ENCODE results near the gene GNPTG. TPM values are rescaled to one million over a fixed set of nuclear protein-coding genes. Genes with fewer than 3 reads are reported as not detected.

Gene GNPTG
- total RNA-seq, 4 donors from 2014 or later: 53.7 to 84.0 (median 69.5) TPM

DNA sequence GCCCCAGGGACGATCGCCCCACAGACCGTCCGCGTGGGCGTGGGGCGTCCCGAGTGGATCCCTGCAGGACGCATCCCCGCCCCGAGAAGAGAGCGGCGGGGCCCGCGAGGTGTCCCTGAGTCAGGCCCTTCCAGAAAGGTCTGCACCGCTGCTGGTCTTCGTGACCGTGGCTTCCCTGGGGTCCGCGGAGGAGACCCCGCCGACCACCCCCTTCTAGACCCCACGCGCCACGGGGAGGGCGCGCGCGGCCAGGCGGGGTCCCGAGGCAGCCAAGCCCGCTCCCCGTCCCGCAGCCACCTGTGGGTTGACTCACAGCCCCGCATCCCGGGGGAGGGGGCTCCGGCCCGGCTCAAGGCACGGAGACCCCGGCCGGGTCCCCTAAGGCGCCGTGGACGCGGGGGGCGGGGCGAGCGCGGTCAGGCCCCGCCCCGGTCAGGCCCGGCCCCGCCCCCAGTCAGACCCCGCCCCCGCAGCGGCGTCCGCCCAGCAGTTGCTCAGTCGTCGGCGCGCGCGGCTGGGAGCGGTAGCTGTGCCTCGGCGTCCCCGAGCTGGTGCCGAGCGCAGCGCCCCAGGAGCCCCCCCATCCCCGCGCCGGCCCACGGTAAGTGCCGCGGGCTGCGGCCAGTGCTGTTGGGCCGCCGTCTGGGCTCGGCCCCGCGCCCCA, 18.4 kb upstream of the GNPTG start, which contains the start of gene BAIAP3:
Gene BAIAP3 (plus strand): TSS at position 497 of the 664 bp plus-strand sequence. CDS start 4,905 bp downstream, outside the sequence.
- no peak within 1 kb of the TSS for H3K27ac ChIP-seq
- DNase-seq (ENCODE audit: low spot score in 2 of 2): no peak
- WGBS: 2% methylated on average over 8 of the region's 83 CpGs
- H3K4me1 ChIP-seq: peaks cover 35% of the 10 kb centered on the region
- H3K9me3 ChIP-seq: no peaks in the 10 kb centered on the region
- H3K36me3 ChIP-seq: no peaks in the 10 kb centered on the region
- TF ChIP-seq, protein P1, sequence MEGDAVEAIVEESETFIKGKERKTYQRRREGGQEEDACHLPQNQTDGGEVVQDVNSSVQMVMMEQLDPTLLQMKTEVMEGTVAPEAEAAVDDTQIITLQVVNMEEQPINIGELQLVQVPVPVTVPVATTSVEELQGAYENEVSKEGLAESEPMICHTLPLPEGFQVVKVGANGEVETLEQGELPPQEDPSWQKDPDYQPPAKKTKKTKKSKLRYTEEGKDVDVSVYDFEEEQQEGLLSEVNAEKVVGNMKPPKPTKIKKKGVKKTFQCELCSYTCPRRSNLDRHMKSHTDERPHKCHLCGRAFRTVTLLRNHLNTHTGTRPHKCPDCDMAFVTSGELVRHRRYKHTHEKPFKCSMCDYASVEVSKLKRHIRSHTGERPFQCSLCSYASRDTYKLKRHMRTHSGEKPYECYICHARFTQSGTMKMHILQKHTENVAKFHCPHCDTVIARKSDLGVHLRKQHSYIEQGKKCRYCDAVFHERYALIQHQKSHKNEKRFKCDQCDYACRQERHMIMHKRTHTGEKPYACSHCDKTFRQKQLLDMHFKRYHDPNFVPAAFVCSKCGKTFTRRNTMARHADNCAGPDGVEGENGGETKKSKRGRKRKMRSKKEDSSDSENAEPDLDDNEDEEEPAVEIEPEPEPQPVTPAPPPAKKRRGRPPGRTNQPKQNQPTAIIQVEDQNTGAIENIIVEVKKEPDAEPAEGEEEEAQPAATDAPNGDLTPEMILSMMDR (IDR thresholded peaks at IDR 0.05): no peak
- TF ChIP-seq POLR2A (IDR thresholded peaks at IDR 0.05) (no peak), EP300 (IDR thresholded peaks at IDR 0.05) (no peak)
- H3K4me3 ChIP-seq: peak within 1 kb of the TSS; percentile 47
- peaks cover 80% of the 10 kb centered on the region for H3K27me3 ChIP-seq

DNA sequence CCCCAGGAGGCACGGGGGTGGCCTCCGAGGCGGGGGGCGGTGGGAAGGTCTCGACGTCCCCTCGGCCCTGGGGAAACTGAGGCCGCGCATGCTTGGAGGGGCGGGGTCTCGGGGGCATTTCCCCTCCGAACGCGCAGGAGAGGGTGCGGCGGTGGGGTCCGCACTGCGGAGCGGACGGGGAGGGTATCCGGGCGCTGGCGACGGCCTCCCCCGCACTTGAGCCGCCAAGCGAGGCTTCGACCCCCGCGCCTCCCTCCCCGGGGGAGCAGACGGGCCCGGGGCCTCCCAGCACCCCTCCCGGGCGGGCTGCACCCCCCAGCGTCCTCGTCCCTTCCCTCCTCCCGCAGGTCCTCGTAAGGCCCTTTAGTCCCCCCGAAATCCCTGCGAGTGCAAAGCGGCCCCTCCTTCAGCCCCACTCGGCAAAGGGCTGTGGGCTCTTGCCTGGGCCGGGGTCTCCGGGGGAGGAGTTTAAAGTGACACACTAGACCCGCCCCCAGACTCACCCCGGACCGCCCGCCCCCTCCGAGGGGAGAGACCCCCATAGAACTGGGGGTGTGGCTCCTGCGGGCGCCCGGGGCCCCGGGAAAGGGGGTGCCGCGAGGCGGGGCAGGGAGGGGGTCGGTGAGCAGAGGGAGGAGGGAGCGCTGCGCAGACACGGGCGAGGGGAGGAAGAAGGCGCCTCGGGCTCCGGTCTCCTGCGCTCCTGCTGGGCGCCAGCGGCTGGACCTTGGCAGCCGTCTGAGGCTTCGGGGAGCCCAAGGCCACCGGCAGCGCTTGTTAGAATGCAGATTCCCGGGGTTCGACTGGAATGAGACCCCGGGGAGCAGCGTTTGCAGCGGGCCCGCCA, 17.7 kb upstream of the GNPTG start:
- Histone ChIP-seq H3K4me3 (peak overlapping the region; percentile 47), H3K27me3 (peaks cover 87% of the 10 kb centered on the region), H3K4me1 (peaks cover 35% of the 10 kb centered on the region), H3K27ac (no peak overlapping the region), H3K9me3 (no peaks in the 10 kb centered on the region), H3K36me3 (no peaks in the 10 kb centered on the region)
- WGBS: 0% methylated on average over 9 of the region's 78 CpGs
- no peak for DNase-seq (ENCODE audit: low spot score in 2 of 2)
- TF ChIP-seq EP300 (IDR thresholded peaks at IDR 0.05) (no peak), POLR2AphosphoS5 (IDR thresholded peaks at IDR 0.05) (no peak), POLR2A (IDR thresholded peaks at IDR 0.05) (no peak)
- TF ChIP-seq, protein P1 (IDR thresholded peaks at IDR 0.05): no peak

DNA sequence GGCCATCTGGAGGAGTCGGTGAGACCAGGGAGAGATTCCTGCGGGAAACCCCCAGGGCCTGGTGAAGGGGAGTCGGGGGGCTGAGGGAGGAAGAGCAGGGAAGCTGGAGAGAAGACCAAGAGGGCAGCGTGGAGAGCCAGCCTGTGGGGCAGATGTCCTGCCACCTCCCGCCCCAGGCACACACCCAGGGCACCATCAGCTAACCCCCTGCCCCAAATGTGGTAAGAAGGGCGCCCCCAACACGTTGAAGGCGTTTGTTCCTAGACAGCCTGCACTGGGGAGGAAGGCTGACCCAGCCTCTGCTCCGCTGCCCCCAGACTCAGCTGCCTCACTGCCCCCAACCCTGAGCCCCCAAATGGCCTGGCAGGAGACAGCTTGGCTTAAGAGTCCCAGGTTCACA, 17.0 kb upstream of the GNPTG start:
- Histone ChIP-seq H3K4me3 (no peak overlapping the region), H3K36me3 (no peaks in the 10 kb centered on the region), H3K27me3 (peaks cover 87% of the 10 kb centered on the region), H3K27ac (no peak overlapping the region), H3K9me3 (no peaks in the 10 kb centered on the region), H3K4me1 (peaks cover 35% of the 10 kb centered on the region)
- DNase-seq (ENCODE audit: low spot score in 2 of 2): no peak
- TF ChIP-seq POLR2A (IDR thresholded peaks at IDR 0.05) (no peak), POLR2AphosphoS5 (IDR thresholded peaks at IDR 0.05) (no peak), EP300 (IDR thresholded peaks at IDR 0.05) (no peak)
- TF ChIP-seq, protein P1 (IDR thresholded peaks at IDR 0.05): no peak
- WGBS: 15% methylated on average over 5 of the region's 9 CpGs

- Histone ChIP-seq H3K9me3 (no peaks in the 10 kb centered on the region), H3K27me3 (peaks cover 84% of the 10 kb centered on the region), H3K36me3 (no peaks in the 10 kb centered on the region), H3K27ac (no peak overlapping the region), H3K4me1 (peaks cover 35% of the 10 kb centered on the region), H3K4me3 (no peak overlapping the region)
- DNase-seq (ENCODE audit: low spot score in 2 of 2): no peak
- TF ChIP-seq POLR2AphosphoS5 (IDR thresholded peaks at IDR 0.05) (no peak), POLR2A (IDR thresholded peaks at IDR 0.05) (no peak), EP300 (IDR thresholded peaks at IDR 0.05) (no peak)
- TF ChIP-seq, protein P1 (IDR thresholded peaks at IDR 0.05): no peak
- WGBS: 50% methylated on average over 9 of the region's 16 CpGs
Observed at GRCh38 chr16:1335211-1335971, 16.3 kb upstream of the GNPTG start.
